ENCODE results near the gene ZNF697. TPM values are rescaled to one million over a fixed set of nuclear protein-coding genes. Genes with fewer than 3 reads are reported as not detected.
A peak's percentile ranks its signal among the peaks of the same experiment; 100 is the strongest.

The ZNF697 gene
- total RNA-seq, 2 donors from 2014 or later: 0.26 to 0.32 TPM

- no peak for DNase-seq
- peaks cover 20% of the 10 kb centered on the region for H3K27me3 Mint-ChIP-seq (ENCODE audit: low read depth)
- H3K9me3 Mint-ChIP-seq: no peaks in the 10 kb centered on the region
- H3K4me1 Mint-ChIP-seq (ENCODE audit: low read depth): peaks cover 7% of the 10 kb centered on the region
- no peak for ATAC-seq (replicated peaks in 1 of 2)
- H3K27ac Mint-ChIP-seq: no peak overlapping the region
- no peaks in the 10 kb centered on the region for H3K36me3 Mint-ChIP-seq (ENCODE audit: insufficient read depth in 2 of 2)
- no peak overlapping the region for H3K4me3 Mint-ChIP-seq
Observed at GRCh38 chr1:119676571-119677206, 28.6 kb upstream of the ZNF697 start.

- no peaks in the 10 kb centered on the region for H3K9me3 Mint-ChIP-seq
- H3K4me1 Mint-ChIP-seq (ENCODE audit: low read depth): peaks cover 7% of the 10 kb centered on the region
- peak overlapping the region; percentile 56 to 62 for H3K4me3 Mint-ChIP-seq
- no peak overlapping the region for H3K27ac Mint-ChIP-seq
- DNase-seq (peak; percentile 67 to 72), ATAC-seq (replicated peaks in 1 of 2) (peak; percentile 54 to 69)
- H3K27me3 Mint-ChIP-seq (ENCODE audit: low read depth): peaks cover 20% of the 10 kb centered on the region
- no peaks in the 10 kb centered on the region for H3K36me3 Mint-ChIP-seq (ENCODE audit: insufficient read depth in 2 of 2)
Observed at GRCh38 chr1:119675349-119676345, 27.6 kb upstream of the ZNF697 start.

- peak in 1 of 2 donors; percentile 74 for ATAC-seq (replicated peaks in 1 of 2)
- Mint-ChIP-seq H3K4me1 (ENCODE audit: low read depth) (peaks cover 7% of the 10 kb centered on the region), H3K27me3 (ENCODE audit: low read depth) (peaks cover 24% of the 10 kb centered on the region), H3K36me3 (ENCODE audit: insufficient read depth in 2 of 2) (no peaks in the 10 kb centered on the region), H3K9me3 (no peaks in the 10 kb centered on the region), H3K27ac (no peak overlapping the region), H3K4me3 (no peak overlapping the region)
- peak in 1 of 2 donors; percentile 43 for DNase-seq
Observed at GRCh38 chr1:119674835-119675289, 26.8 kb upstream of the ZNF697 start.

GRCh38 chr1:119674111-119674526, 26.1 kb upstream of the ZNF697 start:
- H3K4me3 Mint-ChIP-seq: no peak overlapping the region
- peaks cover 26% of the 10 kb centered on the region for H3K27me3 Mint-ChIP-seq (ENCODE audit: low read depth)
- H3K36me3 Mint-ChIP-seq (ENCODE audit: insufficient read depth in 2 of 2): no peaks in the 10 kb centered on the region
- H3K27ac Mint-ChIP-seq: no peak overlapping the region
- no peaks in the 10 kb centered on the region for H3K9me3 Mint-ChIP-seq
- DNase-seq: no peak
- H3K4me1 Mint-ChIP-seq (ENCODE audit: low read depth): peaks cover 7% of the 10 kb centered on the region
- no peak for ATAC-seq (replicated peaks in 1 of 2)

GRCh38 chr1:119673171-119673940, 25.3 kb upstream of the ZNF697 start:
- Mint-ChIP-seq H3K36me3 (ENCODE audit: insufficient read depth in 2 of 2) (no peaks in the 10 kb centered on the region), H3K9me3 (no peaks in the 10 kb centered on the region), H3K4me3 (no peak overlapping the region), H3K27me3 (ENCODE audit: low read depth) (peaks cover 26% of the 10 kb centered on the region), H3K4me1 (ENCODE audit: low read depth) (peaks cover 7% of the 10 kb centered on the region), H3K27ac (no peak overlapping the region)
- no peak for ATAC-seq (replicated peaks in 1 of 2)
- no peak for DNase-seq

- H3K4me1 Mint-ChIP-seq (ENCODE audit: low read depth): peaks cover 7% of the 10 kb centered on the region
- H3K27me3 Mint-ChIP-seq (ENCODE audit: low read depth): peaks cover 26% of the 10 kb centered on the region
- no peaks in the 10 kb centered on the region for H3K36me3 Mint-ChIP-seq (ENCODE audit: insufficient read depth in 2 of 2)
- DNase-seq (no peak), ATAC-seq (replicated peaks in 1 of 2) (no peak)
- no peak overlapping the region for H3K4me3 Mint-ChIP-seq
- no peaks in the 10 kb centered on the region for H3K9me3 Mint-ChIP-seq
- H3K27ac Mint-ChIP-seq: no peak overlapping the region
Observed at GRCh38 chr1:119670898-119671297, 22.8 kb upstream of the ZNF697 start.

GRCh38 chr1:119667173-119667572, 19.1 kb upstream of the ZNF697 start:
- peaks cover 20% of the 10 kb centered on the region for H3K27me3 Mint-ChIP-seq (ENCODE audit: low read depth)
- H3K36me3 Mint-ChIP-seq (ENCODE audit: insufficient read depth in 2 of 2): no peaks in the 10 kb centered on the region
- peaks cover 2% of the 10 kb centered on the region for H3K4me1 Mint-ChIP-seq (ENCODE audit: low read depth)
- H3K27ac Mint-ChIP-seq: no peak overlapping the region
- H3K4me3 Mint-ChIP-seq: no peak overlapping the region
- DNase-seq (no peak), ATAC-seq (replicated peaks in 1 of 2) (no peak)
- no peaks in the 10 kb centered on the region for H3K9me3 Mint-ChIP-seq

- ATAC-seq (replicated peaks in 1 of 2) (no peak), DNase-seq (no peak)
- Mint-ChIP-seq H3K4me1 (ENCODE audit: low read depth) (peaks cover 6% of the 10 kb centered on the region), H3K9me3 (no peaks in the 10 kb centered on the region), H3K36me3 (ENCODE audit: insufficient read depth in 2 of 2) (no peaks in the 10 kb centered on the region), H3K27ac (no peak overlapping the region), H3K4me3 (no peak overlapping the region), H3K27me3 (ENCODE audit: low read depth) (peaks cover 32% of the 10 kb centered on the region)
Observed at GRCh38 chr1:119664067-119664466, 16.0 kb upstream of the ZNF697 start.

GRCh38 chr1:119662034-119662437, 14.0 kb upstream of the ZNF697 start:
- Mint-ChIP-seq H3K27me3 (ENCODE audit: low read depth) (peaks cover 32% of the 10 kb centered on the region), H3K27ac (no peak overlapping the region), H3K36me3 (ENCODE audit: insufficient read depth in 2 of 2) (no peaks in the 10 kb centered on the region), H3K4me3 (no peak overlapping the region), H3K4me1 (ENCODE audit: low read depth) (peaks cover 6% of the 10 kb centered on the region), H3K9me3 (no peaks in the 10 kb centered on the region)
- DNase-seq (no peak), ATAC-seq (replicated peaks in 1 of 2) (no peak)

GRCh38 chr1:119660253-119661083, 12.4 kb upstream of the ZNF697 start:
- Mint-ChIP-seq H3K9me3 (no peaks in the 10 kb centered on the region), H3K4me3 (no peak overlapping the region), H3K36me3 (ENCODE audit: insufficient read depth in 2 of 2) (no peaks in the 10 kb centered on the region), H3K4me1 (ENCODE audit: low read depth) (peaks cover 6% of the 10 kb centered on the region), H3K27me3 (ENCODE audit: low read depth) (peaks cover 28% of the 10 kb centered on the region), H3K27ac (no peak overlapping the region)
- DNase-seq: no peak
- no peak for ATAC-seq (replicated peaks in 1 of 2)

GRCh38 chr1:119659628-119660027, 11.6 kb upstream of the ZNF697 start:
- H3K27me3 Mint-ChIP-seq (ENCODE audit: low read depth): peaks cover 24% of the 10 kb centered on the region
- ATAC-seq (replicated peaks in 1 of 2): no peak
- no peak overlapping the region for H3K4me3 Mint-ChIP-seq
- H3K27ac Mint-ChIP-seq: no peak overlapping the region
- no peaks in the 10 kb centered on the region for H3K9me3 Mint-ChIP-seq
- no peaks in the 10 kb centered on the region for H3K36me3 Mint-ChIP-seq (ENCODE audit: insufficient read depth in 2 of 2)
- peaks cover 6% of the 10 kb centered on the region for H3K4me1 Mint-ChIP-seq (ENCODE audit: low read depth)
- DNase-seq: no peak

GRCh38 chr1:119656410-119656955, 8.4 kb upstream of the ZNF697 start:
- no peak overlapping the region for H3K4me3 Mint-ChIP-seq
- no peaks in the 10 kb centered on the region for H3K36me3 Mint-ChIP-seq (ENCODE audit: insufficient read depth in 2 of 2)
- H3K27ac Mint-ChIP-seq: no peak overlapping the region
- DNase-seq (no peak), ATAC-seq (replicated peaks in 1 of 2) (peak; percentile 36 to 50)
- H3K4me1 Mint-ChIP-seq (ENCODE audit: low read depth): no peaks in the 10 kb centered on the region
- peaks cover 37% of the 10 kb centered on the region for H3K27me3 Mint-ChIP-seq (ENCODE audit: low read depth)
- no peaks in the 10 kb centered on the region for H3K9me3 Mint-ChIP-seq

All from activated T-cell treated with anti-CD3 and anti-CD28 coated beads, Interleukin-2, amount 50 U/mL, for 72 hours (primary cell).